ENCODE results near the gene LMO3. TPM values are rescaled to one million over a fixed set of nuclear protein-coding genes. Genes with fewer than 3 reads are reported as not detected.

LMO3 gene
- total RNA-seq = not detected in 2 replicates

DNA sequence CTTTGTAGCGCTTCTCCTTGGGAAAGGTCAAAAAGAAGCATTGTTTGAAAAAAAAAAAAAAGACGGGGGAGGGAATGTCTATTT, at the start of gene LMO3:
LMO3 (minus strand) TSS at position 46 of the 84 bp plus-strand sequence. CDS start 5,302 bp downstream, outside the sequence.

Measured in placental pericyte (primary cell).